Parathyroid adenoma (tissue), 2 donors: ENCODE measurements around the gene LIFR.
A peak's percentile ranks its signal among the peaks of the same experiment; 100 is the strongest.

Experiments used
- H2AFZ ChIP-seq: fragments of 300-600 bp; sonication (generic); one replicate; pipeline ENCODE4 v1.7.0; 2017; ENCODE audit warnings: antibody characterized with exemption, mild to moderate bottlenecking
- H3K27ac ChIP-seq: fragments of 300-600 bp; sonication (generic); one replicate; pipeline ENCODE4 v1.7.0; 2017
- H3K27me3 ChIP-seq: fragments of 300-600 bp; sonication (generic); one replicate; pipeline ENCODE4 v1.7.0; 2017; ENCODE audit warnings: low read length; ENCODE audit not compliant: control insufficient read depth, insufficient read depth
- H3K36me3 ChIP-seq: fragments of 300-600 bp; sonication (generic); one replicate; pipeline ENCODE4 v1.7.0; 2017; ENCODE audit warnings: low read length; ENCODE audit not compliant: control insufficient read depth, insufficient read depth
- H3K4me1 ChIP-seq: fragments of 300-600 bp; sonication (generic); one replicate; pipeline ENCODE4 v1.7.0; 2017; ENCODE audit warnings: control low read depth
- H3K4me2 ChIP-seq: fragments of 300-600 bp; sonication (generic); one replicate; pipeline ENCODE4 v1.7.0; 2017; ENCODE audit warnings: low read length
- H3K4me3 ChIP-seq: fragments of 300-600 bp; sonication (generic); one replicate; pipeline ENCODE4 v1.7.0; 2017; ENCODE audit warnings: low read depth, low read length
- H3K79me2 ChIP-seq: fragments of 300-600 bp; sonication (generic); one replicate; pipeline ENCODE4 v1.7.0; 2017; ENCODE audit warnings: control low read depth
- H3K9ac ChIP-seq: fragments of 300-600 bp; sonication (generic); one replicate; pipeline ENCODE4 v1.7.0; 2017; ENCODE audit warnings: mild to moderate bottlenecking
- H3K9me3 ChIP-seq: fragments of 300-600 bp; sonication (generic); one replicate; pipeline ENCODE4 v1.7.0; 2017; ENCODE audit warnings: low read length; ENCODE audit not compliant: control insufficient read depth
- TF ChIP-seq, protein P1 (sequence below): fragments of 300-600 bp; sonication (generic); IDR thresholded peaks from one replicate; pipeline ENCODE4 v1.7.0; 2017; ENCODE audit warnings: antibody characterized with exemption, mild to moderate bottlenecking
- donor health status: primary hyperparathyroidism.

Gene LIFR

DNA sequence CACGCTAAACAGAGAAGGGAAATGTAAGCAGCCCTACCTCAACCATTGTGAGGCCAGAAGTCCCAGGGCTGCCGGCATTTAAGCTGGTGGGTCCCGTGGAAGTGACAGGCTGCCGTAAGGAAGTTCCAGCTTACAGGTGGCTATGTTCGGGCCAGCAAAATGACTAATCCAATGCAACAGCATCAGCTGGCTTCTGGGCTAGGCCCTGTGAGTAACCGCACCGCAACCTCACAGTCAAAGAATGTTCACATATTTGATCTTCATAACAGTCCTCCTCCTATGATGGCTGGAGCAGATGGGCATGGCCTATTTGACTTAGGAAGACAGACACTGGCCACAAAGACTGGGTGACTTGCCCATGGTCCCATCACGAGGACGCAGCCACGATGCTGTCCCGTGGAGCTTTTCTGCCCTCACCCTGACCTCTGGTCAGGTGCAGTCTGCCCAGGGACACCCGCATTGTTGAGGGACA, 88.2 kb downstream of the LIFR start:
- Histone ChIP-seq H2AFZ (no peak overlapping the region), H3K4me3 (no peak overlapping the region), H3K9me3 (no peaks in the 10 kb centered on the region), H3K4me1 (peaks cover 4% of the 10 kb centered on the region), H3K9ac (no peak overlapping the region), H3K27me3 (no peaks in the 10 kb centered on the region), H3K27ac (peak overlapping the region; percentile 65), H3K4me2 (no peak overlapping the region), H3K36me3 (no peaks in the 10 kb centered on the region), H3K79me2 (no peaks in the 10 kb centered on the region)
- TF ChIP-seq, protein P1, sequence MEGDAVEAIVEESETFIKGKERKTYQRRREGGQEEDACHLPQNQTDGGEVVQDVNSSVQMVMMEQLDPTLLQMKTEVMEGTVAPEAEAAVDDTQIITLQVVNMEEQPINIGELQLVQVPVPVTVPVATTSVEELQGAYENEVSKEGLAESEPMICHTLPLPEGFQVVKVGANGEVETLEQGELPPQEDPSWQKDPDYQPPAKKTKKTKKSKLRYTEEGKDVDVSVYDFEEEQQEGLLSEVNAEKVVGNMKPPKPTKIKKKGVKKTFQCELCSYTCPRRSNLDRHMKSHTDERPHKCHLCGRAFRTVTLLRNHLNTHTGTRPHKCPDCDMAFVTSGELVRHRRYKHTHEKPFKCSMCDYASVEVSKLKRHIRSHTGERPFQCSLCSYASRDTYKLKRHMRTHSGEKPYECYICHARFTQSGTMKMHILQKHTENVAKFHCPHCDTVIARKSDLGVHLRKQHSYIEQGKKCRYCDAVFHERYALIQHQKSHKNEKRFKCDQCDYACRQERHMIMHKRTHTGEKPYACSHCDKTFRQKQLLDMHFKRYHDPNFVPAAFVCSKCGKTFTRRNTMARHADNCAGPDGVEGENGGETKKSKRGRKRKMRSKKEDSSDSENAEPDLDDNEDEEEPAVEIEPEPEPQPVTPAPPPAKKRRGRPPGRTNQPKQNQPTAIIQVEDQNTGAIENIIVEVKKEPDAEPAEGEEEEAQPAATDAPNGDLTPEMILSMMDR: no peak

DNA sequence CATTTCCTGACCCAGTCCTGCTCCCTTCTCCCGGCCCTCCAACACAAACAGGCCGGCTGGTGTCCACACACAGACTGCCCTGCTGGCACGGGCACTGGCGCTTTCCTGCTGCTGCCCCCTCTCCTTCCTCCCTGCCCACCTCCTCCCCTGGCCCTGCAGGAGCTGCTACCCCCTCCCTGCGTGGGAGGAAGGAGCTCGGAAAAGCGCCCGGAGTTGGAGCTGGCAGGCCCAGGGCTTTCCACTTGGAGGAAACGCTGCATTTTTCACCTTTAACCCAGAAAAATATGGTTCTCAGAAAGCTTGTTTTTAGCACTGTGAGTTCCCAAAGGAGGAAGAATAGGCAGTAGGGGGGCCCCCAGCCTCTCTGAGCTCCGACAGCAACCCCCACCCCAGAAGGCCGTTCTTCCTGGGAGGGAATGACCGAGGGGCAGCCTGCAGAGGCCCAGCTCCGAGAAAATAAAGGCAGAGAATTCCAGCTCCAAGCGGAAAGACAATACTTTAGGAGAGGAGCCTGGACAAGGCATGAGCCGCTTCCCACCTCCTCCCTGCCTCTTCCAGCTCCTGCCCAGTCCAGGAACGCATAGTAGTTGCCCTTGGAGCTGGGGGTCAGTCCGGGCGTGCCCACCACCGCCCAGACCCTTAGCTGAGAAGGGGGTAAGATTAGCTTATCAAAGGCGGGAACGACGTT, 88.9 kb downstream of the LIFR start:
- H3K27me3 ChIP-seq: no peaks in the 10 kb centered on the region
- H3K36me3 ChIP-seq: no peaks in the 10 kb centered on the region
- no peaks in the 10 kb centered on the region for H3K9me3 ChIP-seq
- H3K9ac ChIP-seq: no peak overlapping the region
- H3K27ac ChIP-seq: peak overlapping the region; percentile 65
- no peak overlapping the region for H3K4me3 ChIP-seq
- H3K4me2 ChIP-seq: no peak overlapping the region
- TF ChIP-seq, protein P1: no peak
- peaks cover 4% of the 10 kb centered on the region for H3K4me1 ChIP-seq
- no peaks in the 10 kb centered on the region for H3K79me2 ChIP-seq
- peak overlapping the region; percentile 68 for H2AFZ ChIP-seq

DNA sequence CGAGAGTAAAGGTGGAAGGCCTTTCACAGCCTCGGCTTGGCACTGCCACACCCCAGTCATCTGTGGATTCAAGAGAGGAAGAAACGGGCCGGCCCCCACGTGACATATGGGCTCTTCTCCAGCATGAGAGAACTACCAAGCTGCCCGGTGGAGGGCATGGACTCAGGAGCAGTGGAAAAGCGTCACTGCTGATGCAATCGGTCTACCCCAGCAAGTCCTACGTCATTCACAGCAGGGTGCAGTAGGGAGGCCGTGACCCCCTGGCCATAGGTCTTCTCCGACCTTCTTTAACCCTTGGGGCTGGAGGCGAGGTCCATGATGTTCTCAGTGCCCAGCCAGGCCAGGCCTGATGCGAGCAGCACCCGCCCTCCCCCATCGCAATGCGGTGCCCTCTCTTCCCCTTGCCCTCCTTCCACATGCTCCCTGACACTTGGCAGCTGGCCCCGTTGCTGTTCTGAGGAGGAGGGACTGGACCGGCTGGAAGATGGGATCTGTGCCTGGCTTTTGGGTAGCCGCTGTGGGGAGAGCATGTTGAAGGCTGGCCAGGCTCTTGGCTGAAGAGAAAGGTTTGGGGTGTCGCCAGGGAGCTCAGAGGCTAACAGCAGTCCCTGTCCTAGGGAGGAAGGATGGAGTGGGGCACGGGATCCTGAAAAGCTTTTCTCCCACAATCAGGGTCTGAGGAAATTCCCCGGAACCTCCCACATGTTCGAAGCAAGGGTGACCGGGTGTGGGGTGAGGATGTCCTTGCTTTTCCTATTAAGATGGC, 89.8 kb downstream of the LIFR start:
- Histone ChIP-seq H3K9ac (no peak overlapping the region), H3K27me3 (no peaks in the 10 kb centered on the region), H3K79me2 (no peaks in the 10 kb centered on the region), H3K9me3 (no peaks in the 10 kb centered on the region), H3K36me3 (no peaks in the 10 kb centered on the region), H3K4me3 (no peak overlapping the region), H2AFZ (no peak overlapping the region), H3K27ac (peak overlapping the region; percentile 65), H3K4me2 (no peak overlapping the region), H3K4me1 (peaks cover 4% of the 10 kb centered on the region)
- TF ChIP-seq, protein P1: no peak

DNA sequence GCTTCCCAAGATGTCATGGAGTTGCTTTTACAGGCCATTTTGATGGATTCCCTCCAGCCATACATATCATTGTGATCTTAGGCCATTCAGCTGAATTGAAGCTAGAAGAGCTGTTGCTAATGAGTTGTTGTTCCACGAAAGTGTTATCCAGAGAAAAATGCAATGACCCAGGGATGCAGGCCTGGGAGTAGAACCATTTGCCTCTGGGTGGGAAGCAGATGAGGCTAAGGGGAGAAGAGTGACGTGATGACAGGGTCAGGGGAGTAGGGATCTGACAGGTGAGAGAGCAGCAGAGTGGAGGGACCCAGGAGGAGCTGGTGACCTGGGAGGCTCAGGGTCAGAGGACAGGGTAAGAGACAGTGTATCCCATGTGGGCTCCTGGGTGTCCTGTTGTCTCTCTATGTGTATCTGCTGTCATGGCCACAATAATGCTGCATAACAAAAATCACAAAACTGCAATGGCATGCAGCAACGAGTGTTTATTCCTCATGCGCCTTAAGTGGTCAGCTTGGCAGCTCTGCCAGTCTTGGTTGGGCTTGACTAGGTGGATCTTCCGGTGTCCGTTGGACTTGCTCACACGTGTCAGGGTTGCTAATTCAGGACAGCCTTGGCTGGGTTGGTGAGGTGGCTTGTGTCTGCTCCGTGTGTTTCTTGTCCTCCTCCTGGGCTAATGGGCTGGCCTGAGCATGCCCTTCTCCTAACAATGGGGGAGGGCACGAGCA, 90.6 kb downstream of the LIFR start:
- TF ChIP-seq, protein P1: no peak
- no peak overlapping the region for H2AFZ ChIP-seq
- H3K36me3 ChIP-seq: no peaks in the 10 kb centered on the region
- peaks cover 4% of the 10 kb centered on the region for H3K4me1 ChIP-seq
- H3K27ac ChIP-seq: peak overlapping the region; percentile 65
- H3K4me3 ChIP-seq: no peak overlapping the region
- H3K4me2 ChIP-seq: no peak overlapping the region
- H3K9me3 ChIP-seq: no peaks in the 10 kb centered on the region
- no peak overlapping the region for H3K9ac ChIP-seq
- no peaks in the 10 kb centered on the region for H3K27me3 ChIP-seq
- H3K79me2 ChIP-seq: no peaks in the 10 kb centered on the region
